Endothelial cell of umbilical vein (primary cell): Measurements from ENCODE around the gene KCNG1. TPM values are rescaled to one million over a fixed set of nuclear protein-coding genes. Genes with fewer than 3 reads are reported as not detected.

ENCODE experiments used
- BruUV-seq: library from RNA; stranded (reverse); fragments of 400-500 nt; replicated peaks from 2 replicates; lab custom pipeline; 2021; lab: Mats Ljungman, UMichigan
- CTCF ChIA-PET: fragments of 300-600, 350-600 bp; sonication (Branson Sonifier 250); formaldehyde crosslinking; loops from one replicate; lab custom pipeline; 2021; ENCODE audit warnings: antibody characterized with exemption, inconsistent platforms; lab: Charles Lee
- POLR2A ChIA-PET: fragments of 300-600, 350-600 bp; sonication (Branson Sonifier 250); formaldehyde crosslinking; loops from one replicate; lab custom pipeline; 2021; ENCODE audit warnings: antibody characterized with exemption, inconsistent platforms; lab: Charles Lee
- DNase-seq: peaks from one replicate; pipeline ENCODE4 v3.0.0-alpha.2; 2011; ENCODE audit warnings: low read depth, low spot score
- FAIRE-seq: peaks from 2 replicates; lab custom pipeline; 2011; peaks lifted over from hg19 to GRCh38; lab: Jason Lieb, UNC
- H2AFZ ChIP-seq: 2 replicates; pipeline ENCODE4 v1.6.0; 2012; ENCODE audit warnings: low read depth, low read length, control low read depth, inconsistent platforms
- H3K27ac ChIP-seq: 2 replicates; pipeline ENCODE4 v1.5.1; 2011; ENCODE audit warnings: low read depth, mild to moderate bottlenecking, control low read depth, low read length, moderate library complexity; ENCODE audit not compliant: insufficient read depth
- H3K27me3 ChIP-seq, 2 experiments: 2 replicates each; pipeline versions ENCODE4 v1.6.0 to v1.6.1; 2011; ENCODE audit warnings: low read length in 2 of 2, mixed read lengths in 1 of 2; ENCODE audit not compliant: control insufficient read depth in 2 of 2, insufficient read depth in 2 of 2
- H3K36me3 ChIP-seq, 2 experiments: 2 replicates in 1 of 2; 3 replicates in 1 of 2; pipeline ENCODE4 v1.5.1; 2011; ENCODE audit warnings: low read length in 2 of 2, mild to moderate bottlenecking in 1 of 2, moderate library complexity in 1 of 2; ENCODE audit not compliant: control insufficient read depth in 2 of 2, insufficient read depth in 2 of 2; ENCODE audit errors: extremely low read depth in 1 of 2
- H3K4me1 ChIP-seq: 3 replicates; pipeline ENCODE4 v1.5.1; 2011; ENCODE audit warnings: mild to moderate bottlenecking, low read length; ENCODE audit not compliant: control insufficient read depth, insufficient read depth; ENCODE audit errors: extremely low read depth
- H3K4me2 ChIP-seq: 2 replicates; pipeline ENCODE4 v1.6.1; 2011; ENCODE audit warnings: low read length, control low read depth, mixed read lengths; ENCODE audit not compliant: insufficient read depth
- H3K4me3 ChIP-seq, 3 experiments: fragments of 200-600 bp in 1 of 3; sonication (generic), shearing (Covaris generic) in 1 of 3; replicated peaks in 1 of 3; 2 replicates each; pipeline ENCODE4 v1.5.1; 2011 to 2016; ENCODE audit warnings: control low read depth in 3 of 3, low read length in 3 of 3, mild to moderate bottlenecking in 2 of 3, inconsistent platforms in 1 of 3, low read depth in 1 of 3, moderate library complexity in 1 of 3; ENCODE audit not compliant: insufficient read depth in 1 of 3
- H3K79me2 ChIP-seq: 2 replicates; pipeline ENCODE4 v1.6.0; 2012; ENCODE audit warnings: low read length, inconsistent platforms; ENCODE audit not compliant: control insufficient read depth, insufficient read depth
- H3K9ac ChIP-seq: replicated peaks from 2 replicates; pipeline ENCODE3; 2011; ENCODE audit warnings: low read length, control low read depth; ENCODE audit not compliant: insufficient read depth; ENCODE audit errors: extremely low read depth
- H3K9me1 ChIP-seq: replicated peaks from 3 replicates; pipeline ENCODE4 v1.6.0; 2011; ENCODE audit warnings: mild to moderate bottlenecking, low read length; ENCODE audit not compliant: control insufficient read depth, insufficient read depth; ENCODE audit errors: extremely low read depth
- H3K9me3 ChIP-seq: replicated peaks from 2 replicates; pipeline ENCODE4 v1.5.1; 2012; ENCODE audit warnings: low read length, inconsistent platforms; ENCODE audit not compliant: control insufficient read depth, insufficient read depth
- H4K20me1 ChIP-seq: replicated peaks from 2 replicates; pipeline ENCODE3; 2011; ENCODE audit warnings: mild to moderate bottlenecking, low read length; ENCODE audit not compliant: control insufficient read depth, insufficient read depth; ENCODE audit errors: extremely low read depth
- CTCF ChIP-seq, 2 donors: IDR thresholded peaks; 1 replicate in 1 of 2; 2 replicates in 1 of 2; pipeline ENCODE4 v1.5.1; 2011; ENCODE audit warnings: low read length in 2 of 2, mild to moderate bottlenecking in 2 of 2, moderate library complexity in 2 of 2, control low read depth in 1 of 2, inconsistent platforms in 1 of 2, low read depth in 1 of 2; ENCODE audit not compliant: insufficient read depth in 1 of 2; ENCODE audit errors: extremely low read depth in 1 of 2
- EZH2 ChIP-seq: IDR thresholded peaks from 2 replicates; pipeline ENCODE4 v1.6.1; 2012; ENCODE audit warnings: borderline replicate concordance, low read depth, mild to moderate bottlenecking, moderate library complexity, low read length, inconsistent platforms; ENCODE audit not compliant: severe bottlenecking
- FOS ChIP-seq: IDR thresholded peaks from 2 replicates; pipeline ENCODE4 v1.6.1; 2011; ENCODE audit warnings: mild to moderate bottlenecking, low read length, moderate library complexity, borderline replicate concordance; ENCODE audit not compliant: insufficient read depth
- GATA2 ChIP-seq: IDR thresholded peaks from 2 replicates; pipeline ENCODE4 v1.7.0; 2011; ENCODE audit warnings: low read depth, mild to moderate bottlenecking, moderate library complexity, mixed read lengths, low read length; ENCODE audit not compliant: insufficient read length, insufficient read depth
- JUN ChIP-seq: IDR thresholded peaks from 2 replicates; pipeline ENCODE4 v1.6.1; 2011; ENCODE audit warnings: borderline replicate concordance, low read depth; ENCODE audit not compliant: insufficient read length, insufficient read depth
- MAX ChIP-seq: IDR thresholded peaks from 2 replicates; pipeline ENCODE4 v1.6.1; 2011; ENCODE audit not compliant: insufficient read depth, insufficient read length
- MYC ChIP-seq: IDR thresholded peaks from one replicate; pipeline ENCODE4 v1.6.1; 2011; ENCODE audit warnings: mild to moderate bottlenecking, low read depth, low read length
- POLR2A ChIP-seq: IDR thresholded peaks from 2 replicates; pipeline ENCODE4 v1.6.1; 2012; ENCODE audit warnings: low read depth, mild to moderate bottlenecking, control low read depth, low read length
- POLR2AphosphoS5 ChIP-seq: IDR thresholded peaks from 2 replicates; pipeline ENCODE4 v1.6.1; 2012; ENCODE audit warnings: low read depth, mild to moderate bottlenecking, control low read depth, low read length, moderate library complexity; ENCODE audit not compliant: insufficient read depth
- dilution Hi-C: fragments of 300-500 bp; cut with MboI; formaldehyde crosslinking; loops from one replicate; pipeline ENCODE4 v1.15.0; 2019; ENCODE audit warnings: low sequenced_read_pairs; ENCODE audit not compliant: extremely low pct_ligation_motif_present
- intact Hi-C: fragments of 100-400 bp; cut with micrococcal nuclease; formaldehyde crosslinking; loops from one replicate; pipeline ENCODE4 v1.10.0; 2022
- polyA plus RNA-seq, 4 experiments: library from polyadenylated mRNA; depleted of rRNA in 3 of 4; stranded (reverse) in 3 of 4; unstranded in 1 of 4; fragments of >200 nt; gene quantifications; 2 replicates each; pipeline versions ENCODE4 v1.2.1 to v1.2.3, GENCODE V29; 2011 to 2012; ENCODE audit warnings: missing spikeins in 1 of 4
- total RNA-seq: library from RNA; stranded (reverse); gene quantifications from 2 replicates; pipeline ENCODE4 v1.2.3, GENCODE V29; 2021

The KCNG1 gene
- total and polyA plus RNA-seq, 2 donors (not counting 3 experiments of a cell fraction or from before 2014, with no cell fraction given) = 0.22 to 1.1 TPM

GRCh38 chr20:50968289-50968688 lies 54.6 kb downstream of the KCNG1 start:
- Histone ChIP-seq H3K4me3 (no peak overlapping the region), H3K36me3 (no peaks in the 10 kb centered on the region), H3K27me3 (peaks cover 7 to 8% of the 10 kb centered on the region in 2 experiments), H3K79me2 (no peaks in the 10 kb centered on the region), H3K9me1 (no peaks in the 10 kb centered on the region), H3K9me3 (no peaks in the 10 kb centered on the region), H4K20me1 (no peaks in the 10 kb centered on the region), H2AFZ (no peak overlapping the region), H3K4me2 (no peak overlapping the region), H3K4me1 (no peaks in the 10 kb centered on the region), H3K9ac (no peak overlapping the region), H3K27ac (no peak overlapping the region)
- FAIRE-seq (no peak), DNase-seq (no peak)
- CTCF ChIA-PET = interaction anchor here (0.8 to 2.5 kb wide), 3 partner anchors 13 to 47 kb away, joined by 3 to 10 read pairs (median 3); no protein-coding TSS in a partner anchor
- POLR2A ChIA-PET = no interaction called here
- BruUV-seq = no TSS peak
- TF ChIP-seq CTCF (IDR thresholded peaks at IDR 0.05; ENCODE audit: extremely low read depth in 1 of 2, insufficient read depth in 1 of 2, low read depth in 1 of 2, low read length in 2 of 2) (no peak), GATA2 (no peak), POLR2AphosphoS5 (no peak), FOS (no peak), MYC (no peak), MAX (no peak), JUN (no peak), EZH2 (no peak), POLR2A (no peak)
- dilution Hi-C loops (no loop called here), intact Hi-C loops (no loop called here)
